T47D (cell line): Measurements from ENCODE around the gene NTNG1.

Experiments
- DNase-seq, 2 experiments: peaks; one replicate each; pipeline versions ENCODE4 v3.0.0 to v3.0.0-alpha.2; 2011 to 2012; ENCODE audit warnings: low read depth in 1 of 2, low spot score in 1 of 2
- JUND ChIP-seq: IDR thresholded peaks from 2 replicates; pipeline ENCODE4 v1.6.1; 2012; ENCODE audit warnings: low read depth
- in situ Hi-C: cut with HindIII; loops from 2 replicates; pipeline ENCODE4 v1.10.0; 2016; ENCODE audit warnings: low sequenced_read_pairs, low pct_unique_long_range_greater_than_20kb

Gene NTNG1

GRCh38 chr1:107188160-107188559, 47.3 kb downstream of the NTNG1 start:
- no peak for TF ChIP-seq JUND
- DNase-seq = no peak
- in situ Hi-C loops = no loop called here

- in situ Hi-C loops = no loop called here
- no peak for DNase-seq
- TF ChIP-seq JUND = no peak
Observed at GRCh38 chr1:107194380-107194779, 53.5 kb downstream of the NTNG1 start.

GRCh38 chr1:107195476-107195875, 54.6 kb downstream of the NTNG1 start:
- in situ Hi-C loops = no loop called here
- peak in 1 of 2 experiments; percentile 19 for DNase-seq
- no peak for TF ChIP-seq JUND

- TF ChIP-seq JUND = no peak
- in situ Hi-C loops = no loop called here
- DNase-seq = peak in 1 of 2 experiments; percentile 38
Observed at GRCh38 chr1:107196973-107197562, 56.2 kb downstream of the NTNG1 start.

- no peak for DNase-seq
- no peak for TF ChIP-seq JUND
- in situ Hi-C loops = no loop called here
Observed at GRCh38 chr1:107198561-107198960, 57.7 kb downstream of the NTNG1 start.

GRCh38 chr1:107200631-107201030, 59.8 kb downstream of the NTNG1 start:
- no peak for TF ChIP-seq JUND
- in situ Hi-C loops = no loop called here
- DNase-seq = no peak

- no peak for DNase-seq
- TF ChIP-seq JUND = no peak
- in situ Hi-C loops = no loop called here
Observed at GRCh38 chr1:107202007-107202406, 61.2 kb downstream of the NTNG1 start.

GRCh38 chr1:107213225-107213624, 72.4 kb downstream of the NTNG1 start:
- in situ Hi-C loops = no loop called here
- no peak for TF ChIP-seq JUND
- DNase-seq = no peak

- TF ChIP-seq JUND = no peak
- in situ Hi-C loops = no loop called here
- no peak for DNase-seq
Observed at GRCh38 chr1:107220036-107220435, 79.2 kb downstream of the NTNG1 start.

- DNase-seq = no peak
- in situ Hi-C loops = no loop called here
- no peak for TF ChIP-seq JUND
Observed at GRCh38 chr1:107225706-107226105, 84.9 kb downstream of the NTNG1 start.

GRCh38 chr1:107228704-107229371, 88.0 kb downstream of the NTNG1 start:
- TF ChIP-seq JUND = no peak

GRCh38 chr1:107229711-107230110, 88.9 kb downstream of the NTNG1 start:
- in situ Hi-C loops = no loop called here
- TF ChIP-seq JUND = no peak
- no peak for DNase-seq

More at GRCh38 chr1:107228704-107229371, 88.0 kb downstream of the NTNG1 start:
- DNase-seq = no peak
- in situ Hi-C loops = no loop called here

- in situ Hi-C loops = no loop called here
- TF ChIP-seq JUND = no peak
- no peak for DNase-seq
Observed at GRCh38 chr1:107230121-107230520, 89.3 kb downstream of the NTNG1 start.

- in situ Hi-C loops = no loop called here
- no peak for TF ChIP-seq JUND
- DNase-seq = no peak
Observed at GRCh38 chr1:107231291-107231690, 90.5 kb downstream of the NTNG1 start.
